ENCODE measurements around the gene SPAG16.

The SPAG16 gene

DNA sequence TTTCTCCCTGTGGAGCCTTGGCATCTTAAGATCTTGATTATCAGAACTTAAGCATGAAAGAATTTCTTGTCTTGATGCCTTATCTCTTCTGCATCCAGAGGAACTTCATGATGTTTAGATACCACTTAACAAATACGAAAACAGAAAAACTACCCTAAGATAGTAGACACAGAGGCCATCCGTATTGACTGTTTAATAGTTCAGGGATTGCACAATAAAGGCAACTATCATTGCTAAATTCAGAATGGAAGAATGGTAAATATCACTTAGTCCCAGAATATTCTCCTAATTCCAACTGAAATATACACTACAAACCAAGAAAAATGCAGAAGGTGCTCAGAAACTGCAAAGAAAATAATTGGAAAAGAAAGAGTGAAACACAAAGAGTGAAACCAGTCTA, 912.0 kb downstream of the SPAG16 start:
- no peak for DNase-seq

DNA sequence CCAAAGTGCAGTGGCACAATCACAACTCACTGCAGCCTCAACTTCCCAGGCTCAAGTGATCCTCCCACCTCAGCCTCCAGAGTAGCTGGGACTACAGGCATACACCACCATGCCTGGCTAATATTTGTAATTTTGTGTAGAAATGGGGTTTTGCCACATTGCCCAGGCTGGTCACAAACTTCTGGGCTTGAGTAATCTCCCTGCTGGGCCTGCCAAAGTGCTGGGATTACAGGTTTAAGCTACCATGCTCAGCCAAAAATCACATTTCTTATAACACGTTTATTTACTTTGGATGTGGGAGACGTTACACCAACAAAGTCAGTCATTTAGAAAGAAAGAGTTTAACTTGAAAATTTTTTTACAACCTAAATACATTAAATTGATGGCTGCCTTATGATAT, 917.6 kb downstream of the SPAG16 start:
- no peak for DNase-seq

DNA sequence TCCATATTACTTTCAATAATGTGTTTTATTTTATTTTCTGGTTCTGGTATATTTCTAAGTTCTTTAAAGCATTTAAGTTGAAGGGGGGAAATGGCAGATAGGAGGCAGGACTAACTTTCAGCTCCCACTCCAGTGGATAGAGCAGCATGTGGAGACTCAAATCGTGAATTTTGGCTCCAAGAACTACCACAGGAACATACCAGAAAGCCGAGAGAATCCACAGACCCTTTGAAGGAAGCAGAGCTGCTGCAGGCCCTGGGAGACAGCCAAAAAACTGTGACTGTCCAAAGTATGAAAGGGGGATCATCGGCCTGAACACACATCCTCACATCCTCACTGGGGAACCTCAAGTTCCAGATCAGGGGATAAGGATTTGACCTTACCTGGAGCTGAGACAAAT, 919.0 kb downstream of the SPAG16 start:
- DNase-seq = no peak

DNA sequence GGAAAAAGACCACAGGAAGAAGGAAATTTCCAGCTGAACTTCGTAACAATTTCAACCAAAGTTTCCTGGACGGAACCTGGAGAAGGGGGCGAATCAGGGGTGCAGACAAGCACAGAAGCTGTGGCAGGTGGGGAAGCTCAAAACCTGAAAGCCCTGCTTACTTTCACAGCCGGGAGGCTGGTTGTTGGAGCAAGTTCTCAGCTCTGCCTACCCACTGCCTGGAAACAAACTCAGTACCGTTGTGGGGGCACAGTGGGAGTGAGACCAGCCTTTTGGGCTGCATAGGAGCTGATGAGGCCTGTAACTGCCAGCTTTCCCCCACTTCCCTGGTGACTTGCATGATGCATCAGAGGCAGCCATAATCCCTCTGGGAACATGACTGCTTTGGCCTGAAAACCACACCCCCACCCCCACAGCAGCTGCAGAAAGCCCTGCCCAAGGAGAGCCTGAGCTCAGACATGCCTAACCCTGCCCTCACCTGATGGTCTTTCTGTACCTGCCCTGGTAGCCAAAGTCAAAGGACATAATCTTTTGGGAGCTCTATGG, 919.6 kb downstream of the SPAG16 start:
- no peak for DNase-seq

DNA sequence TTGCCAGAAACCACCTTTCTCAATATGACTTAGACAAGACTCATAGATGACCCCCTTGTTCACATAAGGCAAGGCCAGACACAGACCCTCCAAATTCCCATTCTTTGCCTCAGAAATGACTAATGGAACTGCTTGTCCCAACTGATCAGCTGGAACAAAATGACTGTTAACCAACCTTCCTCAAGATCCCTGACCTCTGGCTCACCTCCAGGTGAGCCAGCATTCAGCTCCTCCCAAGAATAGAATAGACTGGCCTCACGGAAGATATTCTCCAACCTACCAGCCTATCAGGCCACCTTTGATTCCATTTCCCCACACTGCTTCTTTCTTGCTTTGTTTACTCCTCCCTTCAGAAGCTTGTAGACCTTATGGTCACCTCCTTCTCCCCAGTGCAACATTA, 930.8 kb downstream of the SPAG16 start:
- no peak for DNase-seq

DNA sequence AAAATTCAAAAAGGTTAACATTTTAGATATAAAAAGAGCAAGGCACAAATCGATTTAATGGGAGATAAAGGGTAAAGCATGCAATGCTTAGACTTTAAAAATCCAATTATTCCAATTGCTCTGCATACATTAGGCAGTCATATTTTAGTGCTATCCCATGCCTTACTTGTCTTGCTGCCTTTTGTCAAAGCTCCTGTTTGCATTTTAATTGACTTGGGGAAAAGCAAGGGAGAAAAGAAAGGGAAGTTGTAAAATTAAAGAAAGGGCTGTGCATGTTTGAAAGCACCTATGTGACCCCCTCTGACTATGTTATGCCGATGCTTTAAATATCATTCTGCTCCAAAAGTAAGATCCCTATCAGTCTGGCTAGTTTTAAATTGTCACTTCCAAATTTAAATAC, 932.9 kb downstream of the SPAG16 start:
- DNase-seq = no peak

DNA sequence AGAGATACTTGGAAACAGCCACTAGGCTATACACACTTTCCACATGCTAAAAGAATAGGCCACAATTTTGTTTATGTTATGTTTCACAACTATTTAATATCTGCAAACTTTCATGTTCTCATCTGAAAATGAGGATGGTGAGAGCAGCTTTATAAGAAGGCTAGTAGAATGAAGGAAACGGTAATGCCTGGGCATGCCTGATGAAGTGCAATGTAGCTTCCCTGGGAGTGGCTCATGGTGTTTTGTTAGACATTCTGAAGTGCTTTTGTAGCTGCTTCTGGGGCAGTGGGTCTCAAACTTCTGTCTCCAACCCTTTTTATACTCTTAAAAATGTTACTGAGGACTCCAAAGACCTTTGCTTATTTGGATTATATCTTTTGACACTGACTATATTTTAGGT, 933.3 kb downstream of the SPAG16 start:
- DNase-seq = no peak

DNA sequence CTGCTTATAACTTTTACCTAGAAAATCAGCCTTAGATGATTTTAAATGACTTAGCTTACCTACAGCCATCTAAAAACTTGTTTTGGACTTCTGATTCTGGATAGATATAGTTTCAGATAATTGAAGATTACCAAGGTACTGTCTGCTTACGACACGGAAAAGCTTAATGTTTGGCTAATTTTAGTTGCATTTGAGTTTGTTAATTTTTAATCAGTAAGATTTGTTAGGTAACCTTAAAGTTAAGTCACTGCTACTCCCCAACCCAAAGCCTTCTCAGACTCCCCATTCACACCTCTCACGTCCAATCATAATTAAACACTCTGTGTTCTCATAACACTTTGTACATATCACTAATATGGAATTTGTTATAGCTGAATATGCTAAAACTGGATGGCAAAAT, 936.0 kb downstream of the SPAG16 start:
- DNase-seq = no peak

DNA sequence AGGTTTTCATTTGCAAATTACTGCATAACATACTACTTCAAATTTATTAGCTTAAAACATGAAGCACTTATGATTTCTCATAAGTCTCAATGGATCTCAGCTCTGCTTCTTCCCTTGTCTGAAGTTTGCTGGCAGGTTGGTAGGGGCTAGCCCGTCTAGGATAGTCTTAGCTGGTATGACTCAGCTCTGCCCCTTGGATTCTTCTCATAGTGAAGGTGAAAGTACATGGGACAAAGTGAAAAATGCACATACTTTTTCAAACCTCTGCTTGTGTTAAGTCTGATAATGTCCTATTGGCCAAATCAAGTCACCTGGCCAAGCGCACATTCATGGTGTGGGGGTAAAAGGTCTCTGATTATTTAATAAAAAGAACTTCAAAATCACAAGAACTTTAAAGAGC, 941.8 kb downstream of the SPAG16 start:
- DNase-seq = no peak

DNA sequence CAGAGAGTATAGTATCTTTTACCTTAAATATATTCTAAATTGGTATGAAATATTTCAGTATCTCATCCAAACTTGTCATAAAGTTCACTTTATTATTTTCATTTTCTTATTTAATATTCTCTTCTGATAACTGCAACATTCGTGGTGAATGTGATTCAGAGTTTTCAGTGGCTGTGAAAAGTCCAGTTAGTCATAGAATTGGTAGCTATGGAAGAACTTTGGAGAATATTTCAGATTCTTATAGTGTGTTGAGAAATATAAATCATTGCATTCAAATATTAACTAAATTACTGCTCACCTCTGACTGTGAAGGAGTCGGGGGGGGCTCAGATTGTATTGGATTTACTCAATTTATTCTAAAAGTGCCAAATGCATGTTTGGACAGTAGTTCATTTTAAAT, 948.0 kb downstream of the SPAG16 start:
- no peak for DNase-seq

DNA sequence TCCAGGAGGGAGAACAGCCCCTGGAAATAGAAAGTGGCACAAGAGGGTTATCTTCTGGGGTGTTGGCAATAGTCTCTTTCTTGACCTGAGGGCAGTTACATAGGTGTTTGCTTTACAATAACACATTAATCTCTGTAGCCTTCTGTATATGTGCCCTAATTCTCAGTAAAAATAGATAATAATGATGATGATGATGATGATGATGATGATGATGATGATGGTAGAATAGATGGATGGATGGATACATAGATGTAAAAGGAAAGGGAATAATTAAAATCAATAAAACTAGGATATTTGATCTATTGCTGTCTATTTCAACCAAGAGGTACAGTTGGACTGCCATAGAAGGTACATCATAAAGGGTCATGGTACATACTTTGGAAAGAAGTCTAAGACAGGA, 948.9 kb downstream of the SPAG16 start:
- DNase-seq = no peak

DNA sequence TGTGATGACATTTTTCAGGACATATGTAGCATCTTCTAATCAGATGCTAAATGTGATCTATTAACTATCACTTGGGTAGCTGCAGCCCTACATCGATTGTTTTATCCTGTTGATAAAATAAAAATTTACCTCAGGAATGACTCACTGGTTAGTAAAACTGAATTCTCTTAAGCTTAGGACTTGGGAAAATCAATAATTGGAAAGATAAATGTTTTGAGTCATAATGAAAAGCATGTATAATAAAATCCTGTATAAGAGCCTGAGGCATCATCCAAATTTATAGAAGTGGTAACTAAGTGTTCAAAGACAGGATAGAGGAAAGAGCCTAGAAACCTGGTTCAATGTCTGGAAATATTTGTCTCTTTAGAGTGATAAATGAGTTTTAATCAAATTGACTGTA, 958.5 kb downstream of the SPAG16 start:
- DNase-seq = no peak

DNA sequence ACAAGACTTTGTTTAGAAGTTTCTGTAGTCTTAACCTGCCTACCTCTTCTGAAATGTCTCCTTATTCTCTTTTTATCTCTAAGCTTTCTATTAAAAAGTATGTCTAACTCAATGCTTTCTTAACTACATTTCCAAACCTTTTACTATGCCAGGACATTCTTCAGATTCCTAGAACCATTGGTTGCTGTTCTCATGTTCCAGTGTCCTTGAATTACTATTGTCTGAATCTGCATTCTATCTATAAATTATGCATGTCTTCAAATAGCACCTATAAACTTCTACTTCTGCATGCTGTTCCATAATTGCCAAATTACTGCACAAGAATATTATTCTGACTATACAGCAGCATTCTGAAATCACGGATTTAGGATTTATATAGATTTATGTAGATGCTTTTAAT, 960.6 kb downstream of the SPAG16 start:
- DNase-seq = no peak

DNA sequence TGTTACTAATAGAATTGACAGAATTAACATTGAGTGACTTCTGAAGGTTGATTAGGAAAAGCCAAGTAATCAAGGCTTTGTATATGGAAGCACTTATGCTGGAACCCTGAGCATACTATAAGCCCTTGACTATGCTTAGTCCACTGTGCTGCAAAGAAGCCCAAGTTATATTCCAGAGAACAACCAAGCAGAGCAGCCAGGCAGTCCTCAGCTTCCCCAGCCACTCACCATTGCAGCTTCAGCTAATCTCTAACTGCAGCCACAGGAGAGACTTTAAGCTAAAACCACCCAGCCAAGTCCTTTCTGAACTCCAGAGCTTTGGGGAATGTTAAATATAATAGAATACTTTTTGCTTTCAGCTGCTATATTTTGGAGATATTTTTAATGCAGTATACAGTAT, 962.2 kb downstream of the SPAG16 start:
- DNase-seq = no peak

DNA sequence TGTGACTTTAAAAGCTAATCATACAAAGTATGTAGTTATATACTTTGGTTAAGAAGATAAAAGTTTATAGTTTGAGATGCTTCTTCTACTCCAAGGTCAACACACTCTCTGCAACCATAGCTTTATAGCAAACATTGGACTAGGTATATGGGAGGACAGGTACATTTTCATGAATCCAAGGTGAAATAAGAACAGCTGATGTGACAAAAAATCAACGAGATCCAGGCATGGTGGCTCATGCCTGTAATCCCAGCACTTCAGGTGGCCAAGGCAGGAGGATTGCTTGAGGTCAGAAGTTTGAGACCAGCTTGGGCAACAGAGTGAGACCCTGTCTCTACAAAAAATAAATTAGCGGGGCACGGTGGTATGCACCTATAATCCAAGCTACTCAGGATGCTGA, 963.3 kb downstream of the SPAG16 start:
- no peak for DNase-seq

DNA sequence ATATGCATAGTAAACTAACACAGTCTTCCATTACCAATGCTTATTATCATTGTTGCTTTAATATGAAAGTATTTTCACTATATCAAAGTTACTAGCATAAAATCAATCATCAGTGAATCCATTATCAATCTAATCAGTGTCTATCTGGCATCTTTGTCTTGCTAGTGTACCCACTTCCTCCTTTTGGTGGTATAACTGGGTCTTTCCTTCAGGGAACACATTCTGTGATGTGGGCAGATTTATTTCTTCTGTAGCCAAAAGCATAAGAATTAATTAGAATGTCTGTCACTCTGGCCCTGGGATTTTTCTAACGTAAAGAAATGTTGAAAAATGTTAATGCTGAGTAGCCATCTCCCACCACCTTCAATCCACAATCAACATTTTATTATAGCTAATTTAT, 970.8 kb downstream of the SPAG16 start:
- no peak for DNase-seq

DNA sequence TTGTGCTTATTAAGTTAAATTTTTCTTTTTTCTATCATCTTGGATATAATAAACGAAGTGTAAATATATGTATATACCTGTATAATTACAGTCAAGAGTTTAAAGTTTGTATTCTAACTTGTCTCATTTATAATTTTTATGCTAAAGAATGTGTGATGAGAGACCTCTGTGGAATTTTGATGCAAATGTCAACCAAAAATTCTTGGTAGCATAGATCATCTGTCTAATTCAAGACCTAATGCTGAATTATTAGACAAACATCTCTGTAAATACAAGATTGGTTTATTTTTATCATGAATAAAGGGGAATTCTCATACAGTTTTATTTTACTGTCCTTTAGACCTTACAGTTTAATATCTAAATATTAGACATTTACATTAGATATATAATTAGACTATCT, 977.4 kb downstream of the SPAG16 start:
- DNase-seq = no peak

DNA sequence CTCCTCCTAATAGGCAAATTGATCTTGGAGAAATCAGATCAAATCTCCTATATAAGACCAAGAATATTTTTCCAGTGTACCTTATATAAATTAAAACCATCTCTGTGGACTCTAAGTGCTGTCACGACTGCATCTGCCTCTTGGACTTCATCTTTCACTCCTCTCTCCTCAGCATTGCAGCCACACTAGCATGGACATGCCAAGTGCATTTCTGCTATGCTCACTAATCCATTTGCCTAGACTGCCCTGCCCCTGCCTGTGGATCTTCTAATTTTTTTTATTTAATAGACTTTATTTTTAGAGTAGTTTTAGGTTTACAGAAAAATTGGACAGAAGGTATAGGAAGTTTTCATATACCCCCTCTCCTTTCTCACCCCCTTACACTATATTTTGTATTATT, 979.9 kb downstream of the SPAG16 start:
- DNase-seq = no peak

DNA sequence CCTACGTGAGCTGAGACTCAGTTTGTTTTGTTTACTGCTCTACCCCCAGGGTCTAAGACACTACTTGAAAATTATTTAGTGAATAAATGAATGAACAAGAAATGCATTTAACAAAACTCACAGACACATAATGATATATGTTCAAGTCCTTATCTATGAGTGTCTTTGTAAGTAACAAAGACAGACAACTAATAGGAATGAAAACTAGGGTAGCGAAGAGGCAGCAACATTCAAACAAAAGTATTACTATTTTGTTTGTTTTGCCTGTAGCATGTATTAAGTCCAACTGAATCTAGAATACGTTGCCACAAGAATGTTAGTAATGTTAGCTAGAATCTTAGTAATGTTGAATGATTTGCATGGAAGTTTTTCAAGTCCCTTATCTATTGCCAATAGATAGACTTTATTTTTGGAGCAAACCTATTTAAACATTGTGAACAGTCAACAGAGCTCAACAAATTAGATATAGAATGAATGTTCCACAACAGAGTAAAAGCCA, 981.8 kb downstream of the SPAG16 start:
- DNase-seq = no peak

DNA sequence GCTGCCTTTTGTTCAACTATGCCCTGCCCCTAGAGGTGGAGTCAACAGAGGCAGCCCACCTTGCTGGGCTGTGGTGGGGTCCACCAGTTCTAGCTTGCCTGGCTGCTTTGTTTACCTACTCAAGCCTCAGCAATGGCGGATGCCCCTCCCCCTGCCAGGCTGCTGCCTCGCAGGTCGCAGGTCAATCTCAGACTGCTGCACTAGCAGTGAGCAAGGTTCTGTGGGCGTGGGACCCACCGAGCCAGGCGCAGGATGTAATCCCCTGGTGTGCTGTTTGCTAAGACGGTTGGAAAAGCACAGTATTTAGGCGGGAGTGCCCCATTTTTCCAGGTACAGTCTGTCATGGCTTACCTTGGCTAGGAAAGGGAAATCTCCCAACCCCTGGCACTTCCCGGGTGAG, 993.6 kb downstream of the SPAG16 start:
- DNase-seq = no peak

DNA sequence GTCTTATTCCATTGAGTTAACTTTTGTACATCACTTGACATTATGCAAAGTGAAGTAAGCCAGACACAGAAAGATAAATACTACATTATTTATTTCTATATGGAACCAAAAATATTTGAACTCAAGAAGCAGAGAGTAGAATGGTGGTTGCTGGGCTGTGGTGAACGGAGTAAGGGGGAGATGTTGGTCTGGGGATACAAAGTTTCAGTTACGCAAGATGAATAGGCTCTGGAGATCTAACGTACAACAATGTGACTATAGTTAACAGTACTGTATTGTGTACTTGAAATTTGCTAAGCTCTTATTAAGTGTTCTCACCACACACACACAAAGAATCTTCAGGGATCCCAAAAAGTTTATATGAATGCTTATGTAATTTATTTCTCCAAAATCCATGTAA, 1001.7 kb downstream of the SPAG16 start:
- DNase-seq = no peak

DNA sequence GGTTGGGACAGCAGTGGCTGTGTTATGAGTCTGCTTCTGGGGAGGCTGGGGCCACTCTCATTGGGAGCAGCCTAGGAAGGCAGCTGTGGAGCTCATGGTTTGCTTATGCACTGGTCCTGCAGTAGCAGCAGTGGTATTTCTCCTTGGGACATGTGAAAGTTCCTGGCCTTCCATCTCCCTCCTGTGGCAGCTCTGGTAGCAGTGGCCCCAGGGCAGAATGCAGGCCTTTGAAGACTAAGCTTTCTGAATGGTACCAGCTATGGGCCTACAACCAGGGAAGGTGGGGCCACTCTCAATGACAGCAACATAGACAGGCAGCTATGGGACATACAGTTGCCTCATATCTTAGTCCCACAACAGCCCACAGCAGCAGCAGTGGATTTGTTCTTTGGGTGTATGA, 1009.3 kb downstream of the SPAG16 start:
- no peak for DNase-seq

DNA sequence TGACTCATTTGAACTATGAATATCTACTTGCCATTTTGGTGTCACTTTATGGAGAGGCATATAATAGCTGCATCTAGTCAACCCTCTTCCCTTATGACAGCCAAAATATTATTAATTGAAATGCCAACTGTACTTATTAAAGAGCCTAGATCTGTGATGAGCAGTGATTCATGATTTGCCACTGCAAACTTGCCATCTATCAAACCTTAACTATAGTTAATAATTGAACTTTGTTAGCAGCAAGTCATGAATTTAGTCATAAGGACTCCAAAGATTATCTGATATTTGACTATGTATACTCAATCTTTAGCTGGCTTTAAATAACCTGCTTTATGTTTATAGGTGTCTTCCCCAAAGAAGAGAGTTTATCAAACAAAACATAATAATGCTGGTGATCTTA, 1010.2 kb downstream of the SPAG16 start:
- DNase-seq = no peak

DNA sequence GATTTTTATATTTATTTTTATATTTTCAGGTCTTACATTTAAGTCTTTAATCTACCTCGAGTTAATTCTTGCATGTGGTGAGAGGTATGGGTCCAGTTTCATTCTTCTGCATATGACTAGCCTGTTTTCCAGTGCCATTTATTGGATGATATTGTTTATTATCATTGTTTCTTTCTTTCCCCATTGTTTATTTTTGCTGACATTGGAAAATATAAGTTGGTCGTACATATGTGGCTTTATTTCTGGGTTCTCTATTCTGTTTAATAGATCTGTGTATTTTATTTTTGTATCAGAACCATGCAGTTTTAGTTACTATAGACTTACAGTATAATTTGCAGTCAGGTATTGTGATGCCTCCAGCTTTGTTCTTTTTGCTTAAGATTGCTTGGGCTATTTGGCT, 1013.2 kb downstream of the SPAG16 start:
- DNase-seq = no peak

DNA sequence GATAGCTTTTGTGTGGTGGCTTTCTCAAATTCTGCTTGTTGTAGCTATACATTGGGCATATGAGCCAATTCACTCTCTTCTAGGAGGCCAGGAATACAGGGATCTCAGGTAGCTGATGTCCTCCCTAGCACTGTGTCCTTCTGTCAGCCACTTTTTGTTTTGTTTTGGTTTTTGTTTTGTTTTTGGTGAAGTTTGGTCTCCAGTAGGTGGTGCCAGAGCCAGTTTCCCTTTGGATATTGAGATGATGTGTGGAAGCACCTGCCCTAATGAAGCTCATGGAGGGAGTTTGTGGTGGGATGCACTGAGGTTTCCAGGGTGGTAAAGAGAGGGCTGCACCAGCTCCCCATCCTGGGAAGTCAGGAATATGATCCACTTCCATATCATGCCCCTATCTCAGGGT, 1026.1 kb downstream of the SPAG16 start:
- no peak for DNase-seq

DNA sequence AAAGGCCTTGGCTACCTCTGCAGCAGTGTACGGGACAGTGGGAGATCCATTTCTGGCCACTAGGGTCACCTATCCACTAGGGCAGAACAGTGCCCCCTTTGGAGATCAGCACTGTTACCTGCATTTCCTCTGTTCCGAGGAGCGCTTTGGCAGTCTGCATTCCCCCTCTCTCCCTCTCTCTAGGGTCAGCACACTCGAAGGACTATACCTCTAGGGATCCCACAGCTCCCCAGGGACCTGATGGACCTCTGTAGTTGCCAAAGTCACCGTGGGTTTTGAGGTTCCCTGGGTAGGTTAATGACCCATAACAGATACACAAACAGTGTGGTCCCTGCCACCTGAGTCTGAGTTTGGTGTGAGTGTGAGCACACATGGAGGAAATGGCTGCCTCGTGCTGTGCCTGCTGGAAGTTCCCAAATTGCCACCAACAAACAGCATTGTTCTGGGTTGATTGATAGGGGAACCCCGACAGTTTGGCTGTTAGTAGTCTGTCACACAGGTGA, 1026.8 kb downstream of the SPAG16 start:
- no peak for DNase-seq
